ENCODE data around the gene LIME1. TPM values are rescaled to one million over a fixed set of nuclear protein-coding genes. Genes with fewer than 3 reads are reported as not detected.

The LIME1 gene
- total RNA-seq, 1 donor from 2014 or later, result 1.7 TPM

DNA sequence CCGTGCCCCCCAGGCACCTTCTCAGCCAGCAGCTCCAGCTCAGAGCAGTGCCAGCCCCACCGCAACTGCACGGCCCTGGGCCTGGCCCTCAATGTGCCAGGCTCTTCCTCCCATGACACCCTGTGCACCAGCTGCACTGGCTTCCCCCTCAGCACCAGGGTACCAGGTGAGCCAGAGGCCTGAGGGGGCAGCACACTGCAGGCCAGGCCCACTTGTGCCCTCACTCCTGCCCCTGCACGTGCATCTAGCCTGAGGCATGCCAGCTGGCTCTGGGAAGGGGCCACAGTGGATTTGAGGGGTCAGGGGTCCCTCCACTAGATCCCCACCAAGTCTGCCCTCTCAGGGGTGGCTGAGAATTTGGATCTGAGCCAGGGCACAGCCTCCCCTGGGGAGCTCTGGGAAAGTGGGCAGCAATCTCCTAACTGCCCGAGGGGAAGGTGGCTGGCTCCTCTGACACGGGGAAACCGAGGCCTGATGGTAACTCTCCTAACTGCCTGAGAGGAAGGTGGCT is 39.1 kb upstream of the LIME1 start:
- DNase-seq, result no peak

DNA sequence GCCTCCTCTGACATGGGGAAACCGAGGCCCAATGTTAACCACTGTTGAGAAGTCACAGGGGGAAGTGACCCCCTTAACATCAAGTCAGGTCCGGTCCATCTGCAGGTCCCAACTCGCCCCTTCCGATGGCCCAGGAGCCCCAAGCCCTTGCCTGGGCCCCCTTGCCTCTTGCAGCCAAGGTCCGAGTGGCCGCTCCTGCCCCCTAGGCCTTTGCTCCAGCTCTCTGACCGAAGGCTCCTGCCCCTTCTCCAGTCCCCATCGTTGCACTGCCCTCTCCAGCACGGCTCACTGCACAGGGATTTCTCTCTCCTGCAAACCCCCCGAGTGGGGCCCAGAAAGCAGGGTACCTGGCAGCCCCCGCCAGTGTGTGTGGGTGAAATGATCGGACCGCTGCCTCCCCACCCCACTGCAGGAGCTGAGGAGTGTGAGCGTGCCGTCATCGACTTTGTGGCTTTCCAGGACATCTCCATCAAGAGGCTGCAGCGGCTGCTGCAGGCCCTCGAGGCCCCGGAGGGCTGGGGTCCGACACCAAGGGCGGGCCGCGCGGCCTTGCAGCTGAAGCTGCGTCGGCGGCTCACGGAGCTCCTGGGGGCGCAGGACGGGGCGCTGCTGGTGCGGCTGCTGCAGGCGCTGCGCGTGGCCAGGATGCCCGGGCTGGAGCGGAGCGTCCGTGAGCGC is 38.5 kb upstream of the LIME1 start:
- DNase-seq, result no peak

DNA sequence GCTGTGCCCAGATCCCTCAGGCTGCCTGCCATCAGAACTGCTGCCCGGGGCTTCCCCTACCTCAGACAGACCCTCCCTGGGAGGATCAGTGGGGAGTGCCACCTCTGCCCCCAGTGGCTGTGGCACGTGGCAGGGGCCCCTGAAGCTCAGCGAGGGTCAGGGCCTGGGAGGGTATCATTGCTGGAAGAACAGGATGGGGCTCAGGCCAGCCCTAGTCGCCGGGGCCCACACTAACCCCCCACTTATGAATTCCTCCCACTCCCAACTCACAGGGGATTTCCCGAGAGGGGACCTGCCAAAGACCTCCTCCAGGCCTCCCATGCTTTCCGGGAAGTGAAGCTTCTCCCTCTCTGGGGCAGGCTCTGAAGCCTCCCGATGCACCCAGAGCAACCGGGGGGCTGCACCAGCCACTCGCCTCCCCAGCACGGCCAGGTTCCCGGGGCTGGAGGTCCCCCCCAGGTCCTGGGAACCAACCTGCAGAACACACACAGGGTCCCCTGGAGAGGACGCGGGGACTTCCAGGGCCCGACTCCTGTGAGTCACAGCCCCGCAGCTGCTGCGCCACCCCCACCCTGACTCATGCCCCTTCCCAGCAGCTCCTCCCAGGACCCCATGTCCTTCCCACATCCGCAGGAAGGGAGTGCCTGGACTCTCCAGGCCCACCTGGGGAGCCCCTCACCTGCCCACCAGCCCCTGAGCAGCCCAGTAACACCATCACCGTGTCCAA is 37.6 kb upstream of the LIME1 start:
- DNase-seq, result no peak

DNA sequence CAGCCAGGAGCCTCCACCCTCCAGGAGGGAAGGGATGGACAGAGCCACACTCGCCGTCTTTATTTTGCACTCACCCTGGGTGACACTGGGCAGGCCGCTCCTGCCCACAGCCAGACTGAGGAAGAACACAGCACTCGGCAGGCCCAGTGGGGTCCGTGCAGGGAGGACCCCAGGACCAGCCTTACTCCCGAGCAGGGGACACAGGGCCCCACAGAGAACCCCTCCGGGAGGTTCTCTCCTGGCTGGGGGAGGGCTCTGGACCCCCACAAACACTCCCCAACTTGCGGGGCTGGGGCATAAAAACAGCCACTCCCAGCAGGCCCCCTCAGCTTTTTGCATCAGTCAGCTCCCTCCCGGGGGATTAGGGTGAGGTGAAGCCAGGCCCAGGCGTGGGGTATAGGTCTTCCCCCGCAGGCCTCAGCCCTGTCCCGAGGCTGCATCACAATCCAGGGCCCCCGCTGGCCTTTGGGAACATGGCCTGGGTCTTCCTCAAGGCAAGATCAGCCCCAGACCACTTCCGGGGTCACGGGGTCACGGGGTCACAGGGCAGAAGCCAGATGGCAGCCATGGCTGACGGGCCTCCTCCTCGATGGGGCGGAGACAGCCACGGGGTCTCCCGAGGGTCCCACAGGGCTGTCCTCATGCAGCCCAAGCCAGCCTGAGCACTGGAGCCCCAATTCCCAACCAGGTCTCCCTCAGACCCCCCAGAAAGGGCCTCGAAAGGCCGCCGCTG is 36.8 kb upstream of the LIME1 start:
- no peak for DNase-seq

DNA sequence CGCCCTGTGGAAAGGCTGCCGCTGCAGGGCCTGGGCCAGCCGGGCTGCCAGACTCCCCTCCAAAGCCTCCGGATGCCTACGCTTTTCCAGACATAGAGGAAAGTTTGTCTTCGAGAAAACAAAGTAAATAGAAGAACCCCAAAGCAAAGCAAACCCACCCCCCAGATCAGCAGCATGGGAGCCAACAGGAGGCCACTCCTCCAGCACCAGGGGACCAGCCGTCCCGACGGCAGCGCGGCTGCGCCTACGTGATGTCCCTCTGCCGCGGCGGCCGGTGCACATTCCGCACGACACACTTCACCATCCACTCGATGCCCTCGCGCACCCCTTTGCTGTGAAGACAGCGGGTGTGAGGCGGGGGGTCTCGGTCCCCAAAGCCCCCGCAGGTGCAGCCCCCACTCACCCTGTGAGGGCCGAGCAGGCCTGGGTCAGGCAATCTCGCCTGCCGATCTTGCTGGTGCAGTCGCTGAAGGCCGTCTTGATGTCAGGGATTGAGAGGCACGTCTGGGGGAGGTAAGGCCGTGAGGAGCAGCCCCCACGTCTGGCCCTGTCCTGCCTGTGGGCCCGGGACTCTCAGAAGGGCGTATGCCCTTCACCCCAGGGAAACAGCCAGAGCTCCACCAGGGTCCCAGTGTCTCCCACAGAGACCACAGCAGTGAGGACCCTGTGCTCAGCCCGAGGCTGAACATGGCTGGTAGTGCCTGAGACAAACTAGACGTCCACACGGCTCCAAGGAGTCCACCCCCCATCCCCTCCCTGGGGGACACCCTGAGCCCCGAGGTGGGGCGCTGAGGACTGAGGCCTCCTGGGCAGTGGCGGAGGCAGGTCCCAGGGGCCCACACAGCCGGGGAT is 36.0 kb upstream of the LIME1 start:
- no peak for DNase-seq

DNA sequence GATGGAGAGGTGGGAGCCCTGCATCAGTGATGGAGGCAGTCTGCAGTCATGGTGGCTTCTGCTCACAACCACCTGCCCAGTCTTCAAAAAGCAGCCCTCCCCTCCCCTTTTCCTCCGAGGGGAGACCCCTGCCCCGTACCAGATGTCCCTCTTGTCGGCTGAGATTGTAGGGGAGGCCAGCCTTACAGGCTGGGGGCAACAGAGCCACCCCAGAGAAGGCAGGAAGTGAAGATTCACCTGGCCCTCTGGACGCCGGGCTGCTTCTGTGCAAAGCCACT is 35.5 kb upstream of the LIME1 start:
- DNase-seq, result no peak

DNA sequence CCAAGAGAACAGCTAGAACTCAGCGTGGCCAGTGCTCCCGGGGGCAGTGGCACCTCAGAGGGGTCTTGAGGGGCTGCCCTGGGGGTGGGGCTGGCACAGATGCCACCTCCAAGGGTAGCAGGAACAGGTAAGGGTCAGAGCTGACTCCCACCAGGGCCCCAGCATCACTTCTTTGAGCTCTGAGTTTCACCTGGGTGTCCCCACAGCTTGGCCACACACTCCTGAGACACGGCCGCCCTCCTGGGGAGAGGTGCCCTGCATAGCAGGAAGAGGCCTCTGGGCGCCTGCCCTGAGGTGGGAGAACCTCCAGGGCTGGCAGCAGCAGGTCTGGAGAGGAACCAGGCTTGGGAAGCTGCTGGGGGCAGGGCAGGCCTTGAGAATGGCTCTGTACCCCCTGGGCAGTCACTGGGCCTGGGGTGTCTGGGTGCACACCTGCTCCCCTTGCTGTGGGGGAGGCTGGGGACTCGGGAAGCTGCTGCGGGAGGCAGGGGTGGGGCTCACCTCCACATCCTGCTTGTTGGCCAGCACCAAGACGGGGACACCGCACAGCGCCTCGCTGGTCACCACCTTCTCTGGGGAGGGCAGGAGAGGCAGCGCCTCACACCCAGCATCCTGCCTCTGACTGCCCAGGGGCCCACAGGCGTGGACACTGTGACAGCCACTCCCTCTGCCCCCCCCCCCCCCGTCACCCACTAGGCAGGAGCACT is 35.0 kb upstream of the LIME1 start:
- DNase-seq, result no peak

DNA sequence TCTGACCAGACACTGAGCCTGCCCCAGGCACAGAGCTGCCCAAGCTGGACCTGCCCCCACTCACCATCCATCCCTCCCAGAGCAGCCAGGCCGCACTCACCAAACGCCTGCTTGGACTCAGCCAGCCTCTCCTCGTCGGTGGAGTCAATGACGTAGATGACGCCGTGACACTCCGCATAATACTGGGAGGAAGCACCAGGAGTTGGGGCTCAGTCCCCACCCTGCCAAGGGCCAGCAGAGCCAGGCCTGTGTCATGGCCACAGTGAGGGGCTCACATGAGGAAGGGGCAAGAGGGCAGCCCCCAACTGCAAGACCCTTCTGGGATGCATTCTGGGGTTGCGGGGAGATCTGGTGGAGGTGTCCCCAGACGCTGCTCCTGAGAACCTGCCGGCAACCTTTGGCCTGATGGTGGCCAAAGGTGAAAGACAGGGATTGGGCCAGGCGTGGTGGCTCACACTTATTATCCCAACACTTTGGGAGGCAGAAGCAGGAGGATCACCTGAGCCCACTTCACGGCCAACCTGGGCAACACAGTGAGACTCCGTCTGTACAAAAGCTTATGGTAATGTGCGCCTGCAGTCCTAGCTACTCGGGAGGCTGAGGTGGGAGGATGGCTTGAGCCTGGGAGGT is 34.3 kb upstream of the LIME1 start:
- DNase-seq, result no peak

DNA sequence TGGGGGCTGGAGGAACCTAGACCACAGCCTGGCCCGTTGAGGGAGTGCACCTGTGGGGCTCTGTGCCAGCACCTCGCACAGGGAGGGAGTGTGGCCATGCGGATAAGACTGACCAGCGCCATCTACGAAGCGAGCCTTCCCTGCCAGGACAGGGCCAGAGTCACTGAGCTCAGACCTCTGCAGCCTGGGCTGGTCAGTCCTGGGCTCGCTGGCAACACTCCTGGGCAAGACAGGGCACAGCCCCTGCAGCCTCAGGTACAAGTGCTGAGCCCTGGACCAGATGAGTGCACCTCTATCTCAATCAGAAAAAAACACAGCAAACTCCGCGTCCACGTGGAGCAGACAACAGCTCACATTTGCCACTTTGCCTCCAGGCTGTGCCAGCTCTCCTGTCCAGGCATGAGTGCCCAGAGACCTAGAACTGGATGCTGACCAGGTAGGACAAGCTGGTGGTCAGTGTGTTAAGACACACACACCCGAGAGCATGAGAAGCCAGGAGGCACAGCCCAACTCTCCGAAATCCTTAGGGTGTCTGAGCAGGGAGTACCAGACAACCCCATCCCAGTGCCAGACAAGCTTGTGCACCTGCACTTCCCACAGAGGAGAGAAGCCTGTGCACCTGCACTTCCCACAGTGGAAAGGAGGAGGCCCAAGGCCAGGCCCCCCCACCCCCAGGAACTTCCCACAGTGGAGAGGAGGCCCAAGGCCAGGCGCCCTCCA is 33.6 kb upstream of the LIME1 start:
- DNase-seq, result no peak

DNA sequence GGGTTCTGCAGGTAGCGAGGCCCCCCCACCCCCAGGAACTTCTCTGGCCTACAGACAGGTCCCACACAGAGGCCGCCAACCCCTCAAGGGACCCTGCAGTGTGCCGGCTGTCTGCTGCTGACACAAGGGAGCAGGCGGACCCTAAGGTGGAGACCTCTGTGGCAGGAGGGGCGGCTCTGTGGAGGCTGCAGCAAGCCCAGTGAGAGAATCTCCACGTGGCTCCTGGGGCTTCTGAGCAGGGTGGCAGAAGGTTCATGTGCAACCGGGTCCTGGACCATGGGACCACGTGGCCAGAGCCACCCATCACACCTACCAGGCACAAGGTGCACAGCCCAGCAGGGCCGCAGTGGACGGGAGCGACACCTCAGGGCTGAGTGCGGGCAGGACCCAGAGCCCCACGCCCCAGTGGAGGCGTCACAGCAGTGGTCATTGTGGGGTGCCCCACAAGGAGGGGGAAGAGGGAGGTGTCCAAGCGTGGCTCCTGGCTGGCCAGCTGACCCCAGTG is 32.9 kb upstream of the LIME1 start:
- DNase-seq, result no peak

DNA sequence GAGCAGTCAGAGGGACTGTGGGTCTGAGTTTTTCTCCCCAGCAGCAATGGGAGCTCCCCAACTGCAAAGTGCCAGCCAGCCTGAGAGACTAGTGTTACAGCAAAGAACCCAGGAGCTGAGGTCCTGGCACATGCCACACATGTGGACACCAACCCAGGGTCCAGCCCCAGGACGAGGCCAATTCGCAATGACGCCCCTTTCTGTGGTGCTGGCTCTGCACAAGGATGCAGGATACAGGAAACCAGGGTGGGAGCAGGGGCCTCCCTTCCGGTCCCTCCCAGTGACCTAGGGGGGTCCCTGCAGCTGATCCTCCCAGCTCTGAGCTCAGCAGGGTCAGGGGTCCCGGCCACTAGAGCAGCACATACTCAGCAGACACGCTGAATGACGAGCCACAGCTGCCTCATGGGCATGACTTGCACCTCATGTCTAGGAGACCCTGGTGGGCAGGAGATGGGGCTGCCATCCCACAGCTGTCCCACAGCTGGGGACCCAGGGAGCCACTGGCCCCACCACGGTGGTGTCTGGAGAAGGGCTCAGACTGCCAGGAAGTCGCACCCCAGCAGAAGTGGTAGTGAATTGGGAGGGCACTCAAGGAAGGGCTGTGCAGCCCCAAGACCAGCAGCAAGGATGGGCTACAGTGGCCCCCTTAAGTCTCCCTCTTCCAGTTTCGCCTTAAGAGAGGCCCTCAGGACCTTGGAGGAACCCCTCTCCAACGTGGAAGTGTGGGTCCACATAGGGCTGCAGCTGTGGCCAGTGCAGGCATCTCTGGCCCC is 32.3 kb upstream of the LIME1 start:
- no peak for DNase-seq

DNA sequence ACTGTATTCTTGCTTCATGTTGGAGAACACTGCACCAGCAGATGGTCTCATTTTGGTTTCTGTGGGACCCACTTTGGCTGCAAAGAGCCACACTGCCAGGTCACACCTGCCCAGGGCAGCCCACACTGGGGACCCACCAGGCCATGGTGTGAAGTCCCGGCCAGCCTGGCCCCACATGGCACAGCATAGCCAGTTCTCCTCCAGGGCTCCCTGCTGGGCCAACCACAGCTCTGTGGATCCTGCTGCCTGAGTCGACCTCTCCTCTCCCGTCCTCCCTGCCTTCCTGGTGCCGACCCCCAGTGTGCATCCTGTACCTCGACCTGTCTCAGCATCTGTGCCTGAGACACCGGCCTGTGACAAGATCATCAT is 31.7 kb upstream of the LIME1 start:
- no peak for DNase-seq

DNA sequence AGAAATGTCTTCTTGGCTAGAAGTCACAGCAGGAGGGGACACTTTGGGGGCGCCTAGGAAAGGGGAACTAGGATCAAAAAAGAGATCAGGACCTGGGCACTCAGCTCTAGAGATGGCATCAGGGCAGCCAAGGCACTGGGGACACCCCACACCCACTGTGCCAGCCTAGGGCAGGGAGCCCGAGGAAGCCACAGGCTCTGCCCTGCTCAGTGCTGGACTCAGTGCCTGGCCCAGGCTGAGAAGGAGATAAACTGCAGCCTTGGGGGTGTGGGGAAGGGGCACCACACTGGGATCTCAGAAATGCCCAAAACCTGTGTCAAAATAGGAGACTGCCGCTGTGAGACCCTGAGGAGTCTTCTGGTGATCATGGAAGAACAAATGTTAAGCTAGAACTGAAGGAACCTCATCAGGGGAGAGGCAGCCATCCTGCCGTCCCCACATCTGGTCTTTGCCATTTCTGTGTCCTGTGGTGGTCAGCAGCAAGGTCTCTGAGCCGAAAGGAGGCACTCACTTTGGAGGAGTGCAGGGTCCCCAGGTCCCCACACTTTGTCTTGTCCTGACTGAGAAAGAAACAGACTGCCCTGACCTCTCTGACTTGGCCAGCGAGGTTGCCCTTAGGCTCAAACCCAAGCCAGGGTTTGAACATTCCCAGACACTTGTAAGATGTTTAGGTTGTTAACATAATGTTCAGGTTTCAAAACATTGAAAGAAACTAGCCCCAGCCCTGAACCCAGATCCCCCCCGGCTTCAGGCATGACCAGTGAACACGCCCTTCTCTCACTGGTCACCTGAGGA is 31.0 kb upstream of the LIME1 start:
- no peak for DNase-seq

DNA sequence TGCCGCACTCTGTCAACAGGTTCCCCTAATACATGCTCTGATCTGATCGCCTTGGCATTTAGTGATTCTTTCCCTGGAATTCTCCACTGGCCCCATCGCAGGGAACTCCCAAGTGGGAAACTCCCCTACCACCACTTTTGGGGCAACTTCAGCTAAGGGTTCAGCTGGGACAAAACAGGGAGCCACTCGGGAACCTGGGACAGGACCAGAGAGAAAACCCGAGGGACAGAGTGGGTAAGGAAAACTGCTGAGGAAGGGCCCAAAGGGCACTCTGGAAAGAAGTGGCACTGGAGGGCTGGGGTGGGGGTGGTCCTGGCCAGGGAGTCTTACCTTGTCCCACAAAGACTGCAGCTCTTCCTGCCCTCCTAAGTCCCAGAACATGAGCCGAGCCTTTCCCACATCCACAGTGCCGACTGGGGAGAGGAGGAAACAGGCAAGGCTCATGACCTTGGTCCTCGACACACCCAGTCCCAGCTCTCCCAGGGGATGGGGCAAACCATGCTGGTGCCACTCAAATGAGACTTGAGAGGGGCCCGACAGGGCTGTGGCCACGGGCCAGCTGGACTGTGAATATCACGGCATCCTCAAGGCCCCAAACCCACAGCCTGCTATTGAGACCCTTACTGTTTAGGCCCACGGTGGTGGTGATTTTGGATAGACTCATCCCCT is 30.3 kb upstream of the LIME1 start:
- DNase-seq, result no peak

DNA sequence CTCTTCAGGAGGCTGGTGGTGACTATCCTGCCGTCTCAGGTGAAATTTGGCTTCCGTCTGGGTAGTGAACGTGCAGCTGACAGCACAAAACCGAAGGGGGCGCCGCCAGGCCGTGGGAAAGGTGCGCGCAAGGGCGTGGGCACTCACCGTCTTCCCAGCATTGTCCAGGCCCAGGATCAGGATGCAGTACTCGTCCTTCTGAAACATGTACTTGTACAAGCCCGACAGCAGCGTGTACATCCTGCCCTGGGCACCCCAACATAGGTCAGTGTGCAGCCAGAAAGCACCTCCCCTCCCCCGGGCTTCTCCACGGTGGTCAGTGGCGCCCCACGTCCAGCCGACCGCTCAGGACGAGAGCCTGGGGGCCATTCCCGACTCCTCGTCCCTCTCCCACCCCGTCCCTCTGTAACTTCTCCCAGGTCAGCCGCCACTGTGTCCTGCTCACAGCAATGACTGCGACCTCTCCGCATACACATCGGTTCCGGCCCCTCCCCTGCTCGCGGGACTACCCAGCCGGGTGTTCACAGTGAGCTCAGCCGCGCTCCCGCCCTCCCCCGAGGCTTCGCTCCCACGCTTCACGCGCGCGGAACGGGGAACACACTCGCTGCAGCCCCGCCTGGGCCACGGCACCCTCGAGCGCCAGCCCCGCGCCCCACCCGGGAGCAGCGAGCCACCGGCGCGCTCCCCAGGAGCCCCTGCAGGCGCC is 29.5 kb upstream of the LIME1 start:
- peak; percentile 44 for DNase-seq

DNA sequence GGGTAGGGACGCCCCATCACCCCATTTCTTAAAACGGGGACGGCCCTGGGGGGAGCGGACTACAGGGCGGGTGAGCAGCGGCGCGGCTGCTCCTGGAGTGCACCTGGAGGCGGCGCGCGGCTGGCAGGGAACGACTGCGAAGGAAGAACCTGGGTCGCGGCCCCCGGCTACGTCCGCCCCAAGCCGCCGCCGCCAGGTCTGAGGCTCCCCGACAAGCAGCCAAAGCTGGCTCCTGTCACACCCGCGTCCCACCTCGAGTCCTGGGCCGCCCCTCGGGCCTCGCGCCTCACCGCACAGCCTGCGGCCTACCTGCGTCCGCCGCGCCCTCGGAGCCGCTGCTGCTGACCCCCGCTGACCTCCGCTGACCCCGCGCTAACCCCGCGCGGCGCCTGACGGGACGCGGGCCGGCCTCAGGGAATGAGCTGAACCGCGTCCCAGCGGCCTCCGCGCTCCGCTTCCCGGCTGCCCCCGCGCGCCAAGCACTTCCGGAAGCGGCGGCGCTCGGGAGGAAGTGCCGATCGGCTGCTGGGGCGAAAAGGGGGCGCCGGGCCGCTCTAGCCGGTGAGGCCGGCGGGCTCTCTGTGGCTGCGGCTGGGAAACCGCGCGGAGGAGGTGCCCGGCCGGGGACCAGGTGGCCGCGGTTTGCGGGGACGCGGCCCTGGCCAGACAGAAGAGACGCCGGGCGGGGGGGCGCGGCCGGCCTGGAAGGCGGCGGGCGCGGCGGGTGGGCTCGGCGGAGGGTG is 28.7 kb upstream of the LIME1 start, which contains the start of the genes ARFRP1 and ZGPAT:
TSS of gene ARFRP1 (minus strand) at position 419 of the 743 bp plus-strand sequence. CDS start 885 bp downstream, outside the sequence.
TSS of gene ZGPAT (plus strand) at position 482 of the 743 bp plus-strand sequence. CDS start 542 bp downstream, outside the sequence.
- DNase-seq, result peak; percentile 87
